Stimulated activated CD4-positive, alpha-beta T cell treated with anti-CD3 and anti-CD28 coated beads, Interleukin-4, amount 100 ng/mL, for 48 hours (primary cell): ENCODE data around the gene TDRD12.

ENCODE experiments used
- DNase-seq, 2 donors: peaks; one replicate each; pipeline ENCODE4 v3.0.0-alpha.2; 2020; ENCODE audit warnings: low read depth in 2 of 2

TDRD12 gene

GRCh38 chr19:32810452-32810851 lies 90.9 kb downstream of the TDRD12 start:
- no peak for DNase-seq

GRCh38 chr19:32811151-32811550 lies 91.6 kb downstream of the TDRD12 start:
- no peak for DNase-seq

GRCh38 chr19:32812036-32812435 lies 92.5 kb downstream of the TDRD12 start:
- no peak for DNase-seq

GRCh38 chr19:32812571-32812970 lies 93.0 kb downstream of the TDRD12 start:
- DNase-seq = no peak

GRCh38 chr19:32813862-32814425 lies 94.4 kb downstream of the TDRD12 start:
- DNase-seq = no peak

- DNase-seq = no peak
These were observed 95.1 kb downstream of the TDRD12 start for GRCh38 chr19:32814624-32815023.

GRCh38 chr19:32816555-32817099 lies 97.1 kb downstream of the TDRD12 start:
- DNase-seq = no peak

GRCh38 chr19:32817569-32818476 lies 98.3 kb downstream of the TDRD12 start:
- no peak for DNase-seq

- no peak for DNase-seq
These were observed 99.0 kb downstream of the TDRD12 start for GRCh38 chr19:32818536-32818935.

- no peak for DNase-seq
These were observed 100.1 kb downstream of the TDRD12 start for GRCh38 chr19:32819419-32820400.

GRCh38 chr19:32822916-32823746 lies 103.6 kb downstream of the TDRD12 start:
- no peak for DNase-seq

GRCh38 chr19:32823747-32824102 lies 104.2 kb downstream of the TDRD12 start:
- no peak for DNase-seq

GRCh38 chr19:32824191-32824751 lies 104.7 kb downstream of the TDRD12 start:
- DNase-seq = no peak

GRCh38 chr19:32824916-32825608 lies 105.5 kb downstream of the TDRD12 start:
- DNase-seq = no peak

GRCh38 chr19:32828139-32828538 lies 108.6 kb downstream of the TDRD12 start:
- no peak for DNase-seq

GRCh38 chr19:32828643-32829344 lies 109.2 kb downstream of the TDRD12 start:
- no peak for DNase-seq

GRCh38 chr19:32829345-32829896 lies 109.9 kb downstream of the TDRD12 start:
- no peak for DNase-seq

GRCh38 chr19:32830231-32831014 lies 110.9 kb downstream of the TDRD12 start:
- DNase-seq = no peak
